SK-N-SH (cell line): ENCODE measurements around the gene CLCNKB.

Source experiments
- SMC3 ChIP-seq: IDR thresholded peaks from 2 replicates; pipeline ENCODE4 v1.6.1; 2012; ENCODE audit warnings: low read depth, low read length, improper control_type of control experiment
- TF ChIP-seq, protein P1 (sequence below): fragments of 200-600 bp; sonication (generic); IDR thresholded peaks from 2 replicates; pipeline ENCODE4 v1.6.1; 2017; ENCODE audit warnings: antibody characterized with exemption, mild to moderate bottlenecking, moderate library complexity

DNA sequence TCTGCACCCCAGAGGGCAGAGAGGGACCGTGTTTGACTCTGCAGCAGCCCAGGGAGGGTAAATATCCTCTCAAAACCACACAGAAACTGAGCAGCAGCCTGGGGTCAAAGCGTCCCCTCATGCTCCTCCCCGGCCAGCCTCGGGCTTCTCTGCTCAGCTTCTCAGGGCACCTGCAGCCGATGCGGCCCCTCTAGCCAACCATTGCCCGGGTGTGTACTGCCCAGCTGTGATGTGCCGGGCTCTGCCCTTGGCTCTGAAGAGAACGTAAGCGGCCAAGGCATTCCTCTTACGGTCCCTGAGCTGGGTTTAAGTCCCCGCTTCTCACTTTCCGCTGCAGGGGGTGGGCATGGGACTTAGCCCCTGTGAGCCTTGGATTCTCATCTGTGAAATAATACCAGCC, 24.4 kb downstream of the CLCNKB start:
- TF ChIP-seq, protein P1, sequence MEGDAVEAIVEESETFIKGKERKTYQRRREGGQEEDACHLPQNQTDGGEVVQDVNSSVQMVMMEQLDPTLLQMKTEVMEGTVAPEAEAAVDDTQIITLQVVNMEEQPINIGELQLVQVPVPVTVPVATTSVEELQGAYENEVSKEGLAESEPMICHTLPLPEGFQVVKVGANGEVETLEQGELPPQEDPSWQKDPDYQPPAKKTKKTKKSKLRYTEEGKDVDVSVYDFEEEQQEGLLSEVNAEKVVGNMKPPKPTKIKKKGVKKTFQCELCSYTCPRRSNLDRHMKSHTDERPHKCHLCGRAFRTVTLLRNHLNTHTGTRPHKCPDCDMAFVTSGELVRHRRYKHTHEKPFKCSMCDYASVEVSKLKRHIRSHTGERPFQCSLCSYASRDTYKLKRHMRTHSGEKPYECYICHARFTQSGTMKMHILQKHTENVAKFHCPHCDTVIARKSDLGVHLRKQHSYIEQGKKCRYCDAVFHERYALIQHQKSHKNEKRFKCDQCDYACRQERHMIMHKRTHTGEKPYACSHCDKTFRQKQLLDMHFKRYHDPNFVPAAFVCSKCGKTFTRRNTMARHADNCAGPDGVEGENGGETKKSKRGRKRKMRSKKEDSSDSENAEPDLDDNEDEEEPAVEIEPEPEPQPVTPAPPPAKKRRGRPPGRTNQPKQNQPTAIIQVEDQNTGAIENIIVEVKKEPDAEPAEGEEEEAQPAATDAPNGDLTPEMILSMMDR, result no peak
- no peak for TF ChIP-seq SMC3
